SU-DHL-6 (cell line): ENCODE data around the gene MUC6.

Experiments
- H2AFZ ChIP-seq: fragments of 200-600 bp; sonication (generic); 2 replicates; pipeline ENCODE4 v1.6.1; 2014; ENCODE audit warnings: low read depth, mild to moderate bottlenecking, moderate library complexity, mixed read lengths, antibody characterized with exemption, low read length; ENCODE audit not compliant: severe bottlenecking
- H3F3A ChIP-seq: fragments of 200-600 bp; shearing (Covaris generic); 2 replicates; pipeline ENCODE4 v1.6.0; 2016; ENCODE audit warnings: antibody characterized with exemption, mild to moderate bottlenecking; ENCODE audit not compliant: insufficient read depth
- H3K27ac ChIP-seq: fragments of 200-600 bp; sonication (generic); 2 replicates; pipeline ENCODE4 v1.5.1; 2016; ENCODE audit warnings: low read depth, mild to moderate bottlenecking, low read length, moderate library complexity, mixed read lengths
- H3K27me3 ChIP-seq: fragments of 200-600 bp; sonication (generic), shearing (Covaris generic); 2 replicates; pipeline ENCODE4 v1.6.0; 2014; ENCODE audit warnings: mild to moderate bottlenecking, low read length
- H3K36me3 ChIP-seq: fragments of 200-600 bp; sonication (generic); 2 replicates; pipeline ENCODE4 v1.6.1; 2014; ENCODE audit warnings: mild to moderate bottlenecking, low read length, mixed read lengths
- H3K4me2 ChIP-seq: fragments of 300-600, 200-600 bp; shearing (Covaris generic), sonication (generic); 2 replicates; pipeline ENCODE4 v1.6.0; 2014; ENCODE audit warnings: low read length, low read depth, mild to moderate bottlenecking; ENCODE audit not compliant: poor library complexity, severe bottlenecking
- H3K4me3 ChIP-seq: fragments of 200-600 bp; sonication (generic); 2 replicates; pipeline ENCODE4 v1.5.1; 2014; ENCODE audit warnings: antibody characterized with exemption, low read length, mild to moderate bottlenecking, mixed read lengths; ENCODE audit not compliant: insufficient read depth, poor library complexity, severe bottlenecking
- H3K79me2 ChIP-seq: fragments of 200-600 bp; sonication (generic); 2 replicates; pipeline ENCODE4 v1.6.1; 2014; ENCODE audit warnings: mild to moderate bottlenecking, low read length, moderate library complexity; ENCODE audit not compliant: insufficient read depth
- H3K9ac ChIP-seq: fragments of 200-600 bp; sonication (generic); 2 replicates; pipeline ENCODE4 v1.7.0; 2014; ENCODE audit warnings: mild to moderate bottlenecking, low read length
- H3K9me2 ChIP-seq: fragments of 200-600 bp; sonication (generic); replicated peaks from 2 replicates; pipeline ENCODE4 v1.6.1; 2014; ENCODE audit warnings: low read length; ENCODE audit not compliant: insufficient read depth
- H3K9me3 ChIP-seq: fragments of 200-600 bp; sonication (generic); 2 replicates; pipeline ENCODE4 v1.6.1; 2014; ENCODE audit warnings: low read length, mixed read lengths; ENCODE audit not compliant: insufficient read depth
- H4K20me1 ChIP-seq: fragments of 200-600 bp; sonication (generic); 2 replicates; pipeline ENCODE4 v1.6.1; 2014; ENCODE audit warnings: low read depth, mild to moderate bottlenecking, antibody characterized with exemption, low read length, moderate library complexity, mixed read lengths
- EZH2phosphoT487 ChIP-seq: fragments of 200-600 bp; sonication (generic), shearing (Covaris generic); conservative IDR thresholded peaks from 2 replicates; pipeline ENCODE4 v1.6.1; 2018; ENCODE audit warnings: mild to moderate bottlenecking, antibody characterized with exemption, low read length, moderate library complexity, mixed read lengths
- TF ChIP-seq, protein P1 (sequence below): fragments of 200-600 bp; sonication (generic); IDR thresholded peaks from one replicate; pipeline ENCODE4 v1.5.1; 2017; ENCODE audit warnings: antibody characterized with exemption, mild to moderate bottlenecking, low read length, moderate library complexity; ENCODE audit not compliant: insufficient read depth, poor library complexity, severe bottlenecking

Gene MUC6

DNA sequence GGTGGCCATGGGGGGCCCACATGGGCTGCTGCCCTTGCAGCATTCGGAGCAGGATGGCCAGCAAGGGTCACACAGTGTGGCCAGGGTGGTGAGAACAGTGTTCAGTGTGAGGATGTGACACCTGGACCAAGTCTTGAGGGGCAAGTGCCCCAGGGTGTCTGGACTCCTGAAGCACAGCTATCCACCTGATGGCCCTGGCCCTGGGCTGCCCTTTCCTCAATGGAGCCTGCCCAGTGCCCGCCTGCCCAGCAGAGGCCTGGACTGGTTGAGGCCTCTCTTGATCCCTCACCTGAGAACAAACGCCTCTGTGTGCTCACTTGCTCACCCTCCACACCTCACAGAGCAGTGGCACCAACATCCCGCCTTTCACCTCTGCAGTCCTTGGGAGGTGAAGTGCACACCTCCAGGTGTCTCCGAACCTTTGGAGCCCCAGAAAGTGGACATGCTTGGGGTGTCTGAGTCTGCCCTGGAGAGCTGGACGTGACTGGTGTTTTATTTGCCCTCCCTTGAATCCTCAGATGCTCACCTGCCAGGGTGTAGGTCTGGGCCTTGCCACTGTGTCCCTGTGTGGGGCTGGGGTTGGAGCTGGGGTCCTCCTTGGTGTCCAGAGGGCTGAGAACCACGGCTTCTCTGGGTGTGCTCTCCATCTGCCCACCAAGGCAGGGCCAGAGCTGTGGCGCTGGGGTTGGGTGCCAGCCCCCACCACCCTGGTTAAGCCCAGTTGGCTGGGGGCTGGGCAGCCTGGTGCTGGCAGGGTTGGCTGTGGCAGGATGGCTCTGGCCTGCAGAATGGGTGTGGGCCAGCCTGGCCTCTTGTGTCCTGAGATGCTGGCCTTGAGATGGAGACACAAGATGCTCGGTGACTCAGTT is 34.3 kb upstream of the MUC6 start:
- Histone ChIP-seq H3K4me3 (no peak overlapping the region), H3K27me3 (no peaks in the 10 kb centered on the region), H4K20me1 (no peaks in the 10 kb centered on the region), H3K9me3 (no peaks in the 10 kb centered on the region), H3K9me2 (no peaks in the 10 kb centered on the region), H3F3A (no peaks in the 10 kb centered on the region), H3K79me2 (no peaks in the 10 kb centered on the region), H3K27ac (no peak overlapping the region), H3K9ac (no peak overlapping the region), H3K4me2 (no peak overlapping the region), H3K36me3 (no peaks in the 10 kb centered on the region), H2AFZ (no peak overlapping the region)
- TF ChIP-seq EZH2phosphoT487: no peak
- TF ChIP-seq, protein P1, sequence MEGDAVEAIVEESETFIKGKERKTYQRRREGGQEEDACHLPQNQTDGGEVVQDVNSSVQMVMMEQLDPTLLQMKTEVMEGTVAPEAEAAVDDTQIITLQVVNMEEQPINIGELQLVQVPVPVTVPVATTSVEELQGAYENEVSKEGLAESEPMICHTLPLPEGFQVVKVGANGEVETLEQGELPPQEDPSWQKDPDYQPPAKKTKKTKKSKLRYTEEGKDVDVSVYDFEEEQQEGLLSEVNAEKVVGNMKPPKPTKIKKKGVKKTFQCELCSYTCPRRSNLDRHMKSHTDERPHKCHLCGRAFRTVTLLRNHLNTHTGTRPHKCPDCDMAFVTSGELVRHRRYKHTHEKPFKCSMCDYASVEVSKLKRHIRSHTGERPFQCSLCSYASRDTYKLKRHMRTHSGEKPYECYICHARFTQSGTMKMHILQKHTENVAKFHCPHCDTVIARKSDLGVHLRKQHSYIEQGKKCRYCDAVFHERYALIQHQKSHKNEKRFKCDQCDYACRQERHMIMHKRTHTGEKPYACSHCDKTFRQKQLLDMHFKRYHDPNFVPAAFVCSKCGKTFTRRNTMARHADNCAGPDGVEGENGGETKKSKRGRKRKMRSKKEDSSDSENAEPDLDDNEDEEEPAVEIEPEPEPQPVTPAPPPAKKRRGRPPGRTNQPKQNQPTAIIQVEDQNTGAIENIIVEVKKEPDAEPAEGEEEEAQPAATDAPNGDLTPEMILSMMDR: no peak

DNA sequence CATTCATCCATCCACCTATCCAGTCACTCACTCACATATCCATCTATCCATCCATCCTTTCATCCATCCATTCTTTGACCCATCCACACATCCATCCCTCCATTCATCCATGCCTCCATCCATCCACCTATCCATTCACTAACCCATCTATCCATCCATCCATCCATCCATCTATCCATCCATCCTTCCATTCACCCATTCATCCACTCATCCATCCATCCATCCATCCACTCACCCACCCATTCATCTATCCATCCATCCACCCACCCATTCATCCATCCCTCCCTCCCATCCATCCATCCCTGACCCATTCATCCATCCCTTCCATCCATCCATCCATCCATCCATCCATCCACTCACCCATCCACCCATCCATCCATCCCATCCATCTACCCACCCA is 33.2 kb upstream of the MUC6 start:
- Histone ChIP-seq H3K4me3 (no peak overlapping the region), H3K36me3 (no peaks in the 10 kb centered on the region), H2AFZ (no peak overlapping the region), H3K79me2 (no peaks in the 10 kb centered on the region), H3K4me2 (no peak overlapping the region), H3F3A (no peaks in the 10 kb centered on the region), H3K9me3 (no peaks in the 10 kb centered on the region), H3K9me2 (no peaks in the 10 kb centered on the region), H4K20me1 (no peaks in the 10 kb centered on the region), H3K27ac (no peak overlapping the region), H3K9ac (no peak overlapping the region), H3K27me3 (no peaks in the 10 kb centered on the region)
- no peak for TF ChIP-seq EZH2phosphoT487
- TF ChIP-seq, protein P1: no peak

DNA sequence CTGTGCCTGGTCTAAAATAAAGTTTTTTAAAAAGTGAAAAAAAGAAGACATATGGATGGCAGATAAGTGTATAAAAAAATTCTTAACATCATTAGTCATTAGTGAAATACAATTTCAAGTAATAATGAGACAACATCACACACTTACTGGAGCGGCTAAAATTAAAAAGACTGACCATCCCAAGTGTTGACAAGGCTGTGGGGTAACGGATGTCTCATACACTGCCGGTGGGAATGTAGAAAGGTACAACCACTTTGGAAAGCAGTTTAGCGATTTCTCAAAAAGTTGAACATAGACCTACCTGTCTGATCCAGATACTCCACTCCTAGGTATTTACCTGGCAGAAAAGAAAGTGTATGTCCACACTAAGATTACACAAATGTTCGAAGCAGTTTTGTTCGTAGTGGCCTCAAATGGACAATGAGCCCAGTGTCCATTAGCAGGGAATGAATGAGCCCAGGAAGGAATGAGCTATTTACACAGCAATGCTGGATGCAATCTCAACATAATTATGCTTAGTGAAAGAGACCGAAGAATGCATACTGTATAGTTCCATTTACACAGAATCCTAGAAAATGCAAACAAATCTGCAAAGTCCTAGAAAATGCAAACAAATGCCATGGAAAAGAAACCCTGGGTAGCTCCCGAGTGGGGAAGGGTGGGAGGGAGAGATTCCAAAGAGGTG is 31.4 kb upstream of the MUC6 start:
- Histone ChIP-seq H4K20me1 (no peaks in the 10 kb centered on the region), H2AFZ (no peak overlapping the region), H3K9ac (no peak overlapping the region), H3K9me3 (no peaks in the 10 kb centered on the region), H3K4me2 (no peak overlapping the region), H3K79me2 (no peaks in the 10 kb centered on the region), H3K36me3 (no peaks in the 10 kb centered on the region), H3K27ac (no peak overlapping the region), H3K4me3 (no peak overlapping the region), H3K9me2 (no peaks in the 10 kb centered on the region), H3F3A (no peaks in the 10 kb centered on the region), H3K27me3 (no peaks in the 10 kb centered on the region)
- no peak for TF ChIP-seq EZH2phosphoT487
- TF ChIP-seq, protein P1: no peak
